Activated T-cell treated with anti-CD3 and anti-CD28 coated beads, Interleukin-2, amount 50 U/mL, for 72 hours (primary cell): Measurements from ENCODE around the gene COPA. TPM values are rescaled to one million over a fixed set of nuclear protein-coding genes. Genes with fewer than 3 reads are reported as not detected.
"Not testable (repeated sequence)": the region's sequence is repeated elsewhere in the genome, so short reads cannot be mapped to it uniquely, and the experiment has no call there.

Source experiments
- ATAC-seq, 2 donors: fragments of 150-1000 bp; cut with Tn5 transposase; replicated peaks in 1 of 2; 2 replicates each; pipeline ENCODE4 v1.10.0; 2021; ENCODE audit warnings: moderate library complexity in 2 of 2, mild to moderate bottlenecking in 1 of 2
- DNase-seq, 2 donors: peaks; one replicate each; pipeline ENCODE4 v3.0.0; 2021 to 2022; ENCODE audit warnings: mixed read lengths in 1 of 2
- H3K27ac Mint-ChIP-seq: one replicate; pipeline ENCODE4 v1.8.0; 2022; ENCODE audit warnings: mild to moderate bottlenecking, moderate library complexity, mixed read lengths
- H3K27me3 Mint-ChIP-seq: one replicate; pipeline ENCODE4 v1.8.0; 2022; ENCODE audit warnings: low read depth, mixed read lengths
- H3K36me3 Mint-ChIP-seq, 2 donors: one replicate each; pipeline ENCODE4 v1.8.0; 2022; ENCODE audit warnings: mixed read lengths in 2 of 2, mild to moderate bottlenecking in 1 of 2; ENCODE audit not compliant: insufficient read depth in 2 of 2
- H3K4me1 Mint-ChIP-seq: one replicate; pipeline ENCODE4 v1.8.0; 2022; ENCODE audit warnings: low read depth, mixed read lengths
- H3K4me3 Mint-ChIP-seq, 2 donors: one replicate each; pipeline ENCODE4 v1.8.0; 2022; ENCODE audit warnings: mild to moderate bottlenecking in 2 of 2, mixed read lengths in 2 of 2, moderate library complexity in 2 of 2
- H3K9me3 Mint-ChIP-seq, 2 donors: one replicate each; pipeline ENCODE4 v1.8.0; 2022; ENCODE audit warnings: mixed read lengths in 2 of 2
- total RNA-seq, 2 donors: library from RNA; stranded (reverse); gene quantifications; one replicate each; pipeline ENCODE4 v1.2.3, GENCODE V29; 2022

The COPA gene
- total RNA-seq, 2 donors from 2014 or later: 198 to 201 TPM

DNA sequence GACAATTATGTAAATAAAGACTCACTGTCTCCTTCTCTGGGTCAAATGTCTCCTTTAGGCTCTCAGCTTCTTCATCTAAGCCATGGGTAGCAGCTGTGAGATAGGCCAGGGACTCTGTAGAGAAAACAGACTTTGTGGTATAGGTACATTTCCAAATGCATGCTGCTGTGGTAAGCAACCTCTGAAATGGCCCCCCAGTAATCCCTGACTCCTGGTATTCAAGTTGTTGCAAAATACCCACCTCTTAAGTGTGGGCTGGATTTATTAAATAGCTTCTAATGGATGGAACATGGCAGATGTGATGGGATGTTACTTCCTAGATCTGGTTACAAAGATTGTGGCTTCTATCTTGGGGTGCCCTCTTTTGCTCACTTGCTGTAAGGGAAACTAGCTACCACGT, 47.0 kb downstream of the COPA start:
- Mint-ChIP-seq H3K27ac (no peak overlapping the region), H3K4me1 (peaks cover 4% of the 10 kb centered on the region), H3K27me3 (no peaks in the 10 kb centered on the region), H3K36me3 (peaks cover 16 to 43% of the 10 kb centered on the region in 2 donors), H3K4me3 (no peak overlapping the region), H3K9me3 (no peaks in the 10 kb centered on the region)
- DNase-seq (no peak), ATAC-seq (no peak)

DNA sequence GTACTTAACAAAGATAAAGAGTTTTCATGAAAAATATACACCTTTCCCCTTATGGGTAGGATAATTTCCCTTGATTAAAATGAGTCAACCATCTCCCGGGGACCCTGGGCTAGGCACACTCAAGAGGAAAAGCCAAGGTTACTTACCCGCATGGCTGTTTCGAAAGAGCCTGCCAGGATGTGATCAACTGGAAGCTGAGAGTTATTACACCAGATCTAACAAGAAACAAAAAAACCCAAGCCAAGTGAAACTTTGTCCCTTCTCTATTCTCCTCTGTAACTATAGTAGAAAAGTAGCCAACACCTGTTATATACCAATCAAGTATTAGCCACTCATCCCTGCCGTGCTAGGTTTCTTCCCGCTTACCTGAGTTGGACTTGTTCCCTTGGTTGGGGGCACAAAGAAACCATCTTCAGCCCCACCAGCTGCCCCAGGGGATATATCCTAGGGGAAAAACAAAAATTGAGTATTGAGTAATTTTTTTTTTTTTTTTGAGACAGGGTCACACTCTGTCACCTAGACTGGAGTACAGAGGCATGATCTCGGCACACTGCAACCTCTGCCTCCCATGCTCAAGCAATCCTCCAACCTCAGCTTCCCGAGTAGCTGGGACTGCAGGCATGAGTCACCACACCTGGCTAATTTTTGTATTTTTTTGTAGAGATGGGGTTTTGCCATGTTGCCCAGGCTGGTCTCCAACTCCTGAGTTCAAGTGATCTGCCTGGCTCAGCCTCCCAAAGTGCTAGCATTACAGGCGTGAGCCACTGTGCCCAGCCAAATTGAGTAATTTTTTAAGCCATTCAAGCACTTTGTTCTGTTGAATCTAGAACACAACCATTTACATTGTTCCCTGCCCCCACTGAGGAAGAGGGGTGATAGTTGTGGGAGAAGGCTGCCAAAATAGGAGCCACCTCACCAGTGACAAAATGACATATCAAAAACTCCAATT, 49.8 kb downstream of the COPA start:
- ATAC-seq (no peak), DNase-seq (no peak)
- peaks cover 18 to 41% of the 10 kb centered on the region in 2 donors for H3K36me3 Mint-ChIP-seq
- peaks cover 5% of the 10 kb centered on the region for H3K4me1 Mint-ChIP-seq
- no peak overlapping the region for H3K27ac Mint-ChIP-seq
- no peaks in the 10 kb centered on the region for H3K27me3 Mint-ChIP-seq
- no peaks in the 10 kb centered on the region for H3K9me3 Mint-ChIP-seq
- no peak overlapping the region for H3K4me3 Mint-ChIP-seq

DNA sequence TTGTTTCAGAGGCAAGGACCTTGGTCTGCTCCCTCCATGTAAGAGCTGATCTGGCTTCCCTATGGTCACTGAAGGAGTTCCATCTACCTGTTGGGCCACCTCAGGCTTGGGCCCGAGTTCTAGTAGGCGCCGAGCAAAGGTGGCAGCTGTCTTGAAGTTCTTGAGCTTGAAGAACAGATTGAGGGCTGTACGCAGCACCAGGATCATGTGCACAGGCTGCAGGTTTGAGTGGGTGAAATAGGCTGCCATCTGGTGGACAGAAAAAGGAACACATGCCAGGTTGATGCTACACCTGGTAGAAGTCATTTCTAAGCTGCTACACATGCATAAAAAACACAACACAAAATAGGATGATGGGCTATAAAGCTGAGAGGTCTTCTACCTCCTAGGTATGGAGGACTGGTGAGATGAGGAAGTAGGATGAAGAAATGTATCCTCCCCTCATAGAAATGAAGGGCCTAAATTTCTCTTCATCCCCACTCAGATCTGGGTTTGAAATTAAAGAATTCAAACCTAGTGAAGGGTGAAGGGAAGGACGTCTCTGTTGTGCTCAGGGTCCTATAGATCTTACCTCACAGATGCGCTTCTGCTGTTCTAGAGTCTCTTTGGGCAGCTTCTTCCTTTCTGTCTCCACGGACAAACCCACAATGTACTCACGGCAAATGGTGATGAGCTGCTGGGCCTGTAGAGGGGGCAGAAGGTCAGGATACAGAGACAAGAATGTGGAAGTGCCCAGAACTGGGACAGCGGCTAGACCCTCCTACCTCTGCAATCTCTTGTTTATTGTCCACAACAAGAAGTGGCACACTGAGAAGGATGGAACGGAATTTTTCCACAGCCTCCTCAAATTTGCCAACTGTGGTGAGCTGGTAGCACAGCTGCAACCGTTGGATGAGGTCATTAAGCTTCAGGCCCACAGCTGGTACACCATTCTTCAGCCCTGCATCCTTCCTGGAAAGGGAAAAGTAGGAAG, 51.5 kb downstream of the COPA start:
- Mint-ChIP-seq H3K4me1 (peaks cover 7% of the 10 kb centered on the region), H3K4me3 (no peak overlapping the region), H3K27me3 (no peaks in the 10 kb centered on the region), H3K27ac (no peak overlapping the region), H3K36me3 (peaks cover 10 to 32% of the 10 kb centered on the region in 2 donors), H3K9me3 (no peaks in the 10 kb centered on the region)
- ATAC-seq (peak; percentile 91 to 93), DNase-seq (peak; percentile 53 to 64)

DNA sequence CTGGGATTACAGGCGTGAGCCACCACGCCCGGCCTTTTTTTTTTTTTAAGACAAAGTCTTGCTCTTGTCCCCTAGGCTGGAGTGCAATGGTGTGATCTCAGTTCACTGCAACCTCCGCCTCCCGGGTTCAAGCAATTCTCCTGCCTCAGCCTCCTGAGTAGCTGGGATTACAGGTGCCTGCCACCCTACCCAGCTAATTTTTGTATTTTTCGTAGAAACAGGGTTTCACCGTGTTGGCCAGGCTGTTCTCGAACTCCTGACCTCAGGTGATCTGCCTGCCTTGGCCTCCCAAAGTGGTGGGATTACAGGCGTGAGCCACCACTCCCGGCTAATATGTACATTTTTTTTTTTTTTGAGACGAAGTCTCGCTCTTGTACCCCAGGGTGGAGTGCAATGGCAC, 55.3 kb downstream of the COPA start:
- H3K4me3 Mint-ChIP-seq, H3K27ac Mint-ChIP-seq, H3K27me3 Mint-ChIP-seq, ATAC-seq, H3K9me3 Mint-ChIP-seq, DNase-seq: not testable (repeated sequence)
- Mint-ChIP-seq H3K4me1 (peaks cover 36% of the 10 kb centered on the region), H3K36me3 (peaks cover 4 to 27% of the 10 kb centered on the region in 2 donors)

DNA sequence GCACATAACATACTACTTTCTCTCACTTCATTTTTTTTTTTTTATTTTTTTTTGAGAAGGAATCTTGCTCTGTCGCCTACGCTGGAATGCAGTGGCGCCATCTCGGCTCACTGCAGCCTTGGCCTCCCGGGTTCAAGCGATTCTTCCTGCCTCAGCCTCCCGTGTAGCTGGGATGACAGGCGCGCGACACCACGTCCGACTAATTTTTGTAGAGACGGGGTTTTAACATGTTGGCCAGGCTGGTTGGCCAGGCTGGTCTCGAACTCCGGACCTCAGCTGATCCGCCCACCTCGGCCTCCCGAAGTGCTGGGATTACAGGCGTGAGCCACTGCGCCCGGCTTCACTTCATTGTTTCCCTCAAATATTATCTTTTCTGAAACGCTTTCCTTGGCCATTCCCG, 57.5 kb downstream of the COPA start:
- no peak for ATAC-seq
- H3K27ac Mint-ChIP-seq: no peak overlapping the region
- H3K36me3 Mint-ChIP-seq: peaks cover 2 to 17% of the 10 kb centered on the region in 2 donors
- H3K4me1 Mint-ChIP-seq: peaks cover 31% of the 10 kb centered on the region
- no peak for DNase-seq
- peak overlapping the region; percentile 95 to 99 for H3K4me3 Mint-ChIP-seq
- H3K9me3 Mint-ChIP-seq: no peaks in the 10 kb centered on the region
- no peaks in the 10 kb centered on the region for H3K27me3 Mint-ChIP-seq

DNA sequence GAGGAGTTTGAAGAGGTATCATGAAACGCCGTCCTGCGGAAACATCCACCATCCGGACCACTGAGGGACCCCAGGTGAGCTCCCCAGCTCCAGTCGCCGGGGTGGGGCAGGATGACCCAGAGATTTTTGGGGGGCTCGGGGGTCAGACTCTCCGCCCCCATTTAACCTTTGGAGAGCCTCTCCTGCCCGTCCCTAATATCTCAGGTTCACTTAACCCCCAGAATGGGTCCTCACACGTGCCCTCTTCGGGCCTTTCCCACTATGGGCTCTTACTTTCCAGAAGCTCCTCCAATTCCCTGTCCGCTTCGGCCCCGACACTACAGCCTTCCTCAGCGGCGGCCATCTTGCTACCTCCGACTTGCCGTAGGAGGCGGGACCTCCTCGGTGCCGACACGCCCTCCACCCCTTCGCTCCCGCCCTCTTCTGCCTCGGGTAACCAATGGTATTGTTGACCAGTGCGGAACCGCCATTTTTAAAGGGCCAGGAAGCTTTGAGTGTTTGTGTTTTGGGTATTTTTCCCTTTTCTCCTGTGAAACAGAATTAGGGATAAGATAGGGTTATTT, 58.2 kb downstream of the COPA start, which contains the start of gene PEX19:
TSS of gene PEX19 (minus strand) at position 352 of the 563 bp plus-strand sequence. CDS start at position 343, 9 bp downstream.
- peaks cover 5 to 15% of the 10 kb centered on the region in 2 donors for H3K36me3 Mint-ChIP-seq
- H3K9me3 Mint-ChIP-seq: no peaks in the 10 kb centered on the region
- peaks cover 31% of the 10 kb centered on the region for H3K4me1 Mint-ChIP-seq
- DNase-seq (peak; percentile 95 to 97), ATAC-seq (peak; percentile 99 to 100)
- peak within 1 kb of the TSS; percentile 95 to 99 for H3K4me3 Mint-ChIP-seq
- peak within 1 kb of the TSS; percentile 86 for H3K27ac Mint-ChIP-seq
- no peaks in the 10 kb centered on the region for H3K27me3 Mint-ChIP-seq

DNA sequence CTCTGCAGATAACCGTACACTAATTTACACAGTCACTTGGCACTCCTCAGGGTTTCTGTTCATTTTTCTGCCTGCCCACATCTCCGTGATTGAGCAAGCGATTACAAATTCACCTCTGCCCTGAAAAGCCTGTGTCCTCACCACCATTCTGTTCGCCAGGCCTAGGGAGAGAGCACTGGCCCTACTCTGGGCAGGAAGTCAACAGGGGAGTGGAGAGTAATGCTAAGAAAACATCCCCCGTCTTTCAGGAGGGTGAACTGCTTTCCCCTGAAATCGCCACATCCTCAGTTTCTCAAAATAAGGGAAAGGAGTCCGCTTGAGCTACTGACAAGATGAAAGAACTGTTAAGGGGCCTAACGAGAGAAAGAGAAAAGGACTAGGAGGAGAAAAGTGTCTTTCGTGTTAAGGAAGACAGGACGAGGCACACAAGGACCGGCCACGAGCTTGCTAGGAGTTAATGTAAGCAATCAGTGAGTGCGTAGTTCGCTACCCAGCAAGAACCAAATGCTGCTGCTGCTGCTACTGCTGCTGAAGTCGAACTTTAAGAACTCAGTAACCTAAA, 58.7 kb downstream of the COPA start:
- Mint-ChIP-seq H3K9me3 (no peaks in the 10 kb centered on the region), H3K27me3 (no peaks in the 10 kb centered on the region), H3K4me1 (peaks cover 31% of the 10 kb centered on the region), H3K27ac (peak overlapping the region; percentile 86), H3K36me3 (peaks cover 7 to 19% of the 10 kb centered on the region in 2 donors), H3K4me3 (peak overlapping the region; percentile 95 to 99)
- ATAC-seq: peak; percentile 18 to 38
- peak in 1 of 2 donors; percentile 9 for DNase-seq

DNA sequence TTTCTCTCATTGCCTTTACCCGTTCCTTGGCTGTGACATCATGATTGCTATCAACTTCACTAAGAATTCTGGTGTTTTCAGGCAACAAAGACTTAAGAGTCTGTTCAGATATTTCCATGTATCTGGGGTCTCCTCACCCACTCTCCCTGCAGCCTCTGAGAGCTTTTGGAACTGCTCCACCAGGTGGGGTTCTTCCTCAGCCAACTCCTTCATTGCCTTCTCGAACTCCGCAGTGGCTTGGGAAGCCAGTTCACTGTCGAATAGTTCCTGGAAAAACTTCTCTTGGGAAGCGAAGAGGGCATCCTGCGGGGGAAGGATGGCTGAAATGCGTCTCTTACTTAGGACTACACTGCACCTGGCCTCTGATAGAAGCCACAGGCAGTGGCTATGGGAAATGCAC, 60.2 kb downstream of the COPA start:
- DNase-seq (no peak), ATAC-seq (no peak)
- H3K27me3 Mint-ChIP-seq: no peaks in the 10 kb centered on the region
- no peaks in the 10 kb centered on the region for H3K9me3 Mint-ChIP-seq
- H3K4me3 Mint-ChIP-seq: no peak overlapping the region
- H3K36me3 Mint-ChIP-seq: peaks cover 6 to 17% of the 10 kb centered on the region in 2 donors
- peak overlapping the region; percentile 5 for H3K27ac Mint-ChIP-seq
- H3K4me1 Mint-ChIP-seq: peaks cover 31% of the 10 kb centered on the region

DNA sequence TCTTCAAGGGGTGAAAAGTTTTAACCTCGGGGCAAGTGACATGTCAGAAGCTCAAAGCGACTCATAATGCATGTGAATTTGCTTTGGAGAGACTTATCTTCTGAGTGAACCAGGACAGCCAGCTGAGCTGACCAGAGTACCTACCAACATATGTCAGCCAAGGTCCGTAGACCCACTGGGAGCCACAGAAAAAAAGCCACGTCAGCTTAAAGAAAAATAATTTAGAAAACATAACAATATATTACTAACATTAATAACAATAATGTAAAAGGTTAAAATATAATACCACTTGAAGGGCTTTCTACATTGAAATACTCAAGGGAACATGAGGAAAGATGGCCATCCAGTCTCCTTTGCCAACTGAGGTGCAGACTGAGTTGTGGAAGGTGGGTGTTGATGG, 65.1 kb downstream of the COPA start:
- H3K36me3 Mint-ChIP-seq: peaks cover 6 to 15% of the 10 kb centered on the region in 2 donors
- no peaks in the 10 kb centered on the region for H3K27me3 Mint-ChIP-seq
- H3K9me3 Mint-ChIP-seq: no peaks in the 10 kb centered on the region
- no peak for ATAC-seq
- H3K27ac Mint-ChIP-seq: no peak overlapping the region
- H3K4me1 Mint-ChIP-seq: no peaks in the 10 kb centered on the region
- DNase-seq: no peak
- H3K4me3 Mint-ChIP-seq: no peak overlapping the region

DNA sequence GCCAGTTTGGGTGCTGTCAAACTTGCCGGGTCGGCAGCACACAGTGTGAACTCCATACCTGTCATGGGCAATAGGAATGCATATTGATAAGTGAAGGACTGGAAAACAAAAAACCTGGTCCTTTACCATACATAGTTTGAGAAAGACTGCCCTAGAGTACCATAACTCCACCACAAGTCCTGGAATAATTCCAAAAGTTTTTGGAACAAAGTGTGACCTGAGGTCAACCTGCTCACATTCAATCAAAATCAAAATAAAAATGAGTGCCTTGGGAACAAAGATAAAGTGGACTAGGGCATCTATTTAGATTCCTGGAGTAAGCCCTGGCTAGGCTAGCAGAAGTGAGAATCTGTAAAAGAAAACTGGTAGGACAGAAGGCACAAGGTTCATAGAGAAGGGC, 65.7 kb downstream of the COPA start:
- Mint-ChIP-seq H3K27ac (no peak overlapping the region), H3K4me1 (no peaks in the 10 kb centered on the region), H3K9me3 (no peaks in the 10 kb centered on the region), H3K36me3 (peaks cover 6 to 11% of the 10 kb centered on the region in 2 donors), H3K4me3 (no peak overlapping the region), H3K27me3 (no peaks in the 10 kb centered on the region)
- DNase-seq (no peak), ATAC-seq (no peak)

DNA sequence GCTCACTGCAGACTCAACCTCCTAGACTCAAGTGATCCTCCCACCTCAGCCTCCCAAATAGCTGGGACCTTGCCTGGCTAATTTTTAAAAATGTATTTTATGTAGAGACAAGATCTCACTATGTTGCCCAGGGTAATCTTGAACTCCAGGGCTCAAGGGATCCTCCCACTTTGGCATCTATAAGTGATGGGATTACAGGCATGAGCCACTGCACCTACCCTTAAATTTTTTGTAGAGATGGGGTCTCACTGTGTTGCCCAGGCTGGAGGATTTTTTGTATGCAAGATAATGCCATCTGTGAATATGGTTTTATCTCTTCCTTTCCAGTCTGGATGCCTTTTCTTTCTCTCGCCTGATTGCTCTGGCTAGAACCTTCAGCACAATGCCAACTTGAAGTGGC, 72.0 kb downstream of the COPA start:
- Mint-ChIP-seq H3K27ac (no peak overlapping the region), H3K27me3 (no peaks in the 10 kb centered on the region), H3K4me3 (no peak overlapping the region), H3K4me1 (no peaks in the 10 kb centered on the region), H3K9me3 (no peaks in the 10 kb centered on the region), H3K36me3 (no peaks in the 10 kb centered on the region)
- DNase-seq (no peak), ATAC-seq (no peak)

DNA sequence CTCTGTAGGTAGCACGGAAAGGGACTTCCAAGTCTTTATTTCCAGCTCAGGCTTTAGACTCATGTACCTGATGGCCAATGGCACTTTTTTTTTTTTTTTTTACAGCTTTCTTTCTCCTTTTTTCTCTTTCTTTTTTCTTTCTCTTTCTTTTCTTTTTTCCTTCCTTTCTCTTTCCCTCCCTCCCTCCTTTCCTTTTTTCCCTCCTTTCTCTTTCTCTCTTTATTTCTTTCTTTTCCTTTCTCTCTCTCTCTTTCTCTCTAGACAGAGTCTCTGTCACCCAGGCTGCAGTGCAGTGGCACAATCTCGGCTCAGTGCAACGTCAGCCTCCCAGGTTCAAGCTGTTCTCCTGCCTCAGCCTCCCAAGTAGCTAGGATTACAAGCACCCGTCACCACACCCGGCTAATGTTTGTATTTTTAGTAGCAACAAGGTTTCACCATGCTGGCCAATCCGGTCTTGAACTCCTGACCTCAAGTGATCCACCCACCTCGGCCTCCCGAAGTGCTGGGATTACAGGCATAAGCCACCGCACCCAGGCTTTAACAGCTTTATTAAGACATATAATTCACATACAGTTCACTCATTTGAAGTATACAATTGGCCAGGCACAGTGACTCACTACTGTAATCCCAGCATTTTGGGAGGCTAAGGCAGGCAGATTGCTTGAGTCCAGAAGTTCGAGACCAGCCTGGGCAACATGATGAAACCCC, 75.6 kb downstream of the COPA start:
- Mint-ChIP-seq H3K4me1 (peaks cover 14% of the 10 kb centered on the region), H3K27ac (no peak overlapping the region), H3K36me3 (peaks cover 0 to 3% of the 10 kb centered on the region in 2 donors), H3K27me3 (no peaks in the 10 kb centered on the region), H3K4me3 (no peak overlapping the region), H3K9me3 (no peaks in the 10 kb centered on the region)
- no peak for ATAC-seq
- no peak for DNase-seq
